ENCODE measurements around the gene CEACAM6.
A peak's percentile ranks its signal among the peaks of the same experiment; 100 is the strongest.
"Not testable (repeated sequence)": the region's sequence is repeated elsewhere in the genome, so short reads cannot be mapped to it uniquely, and the experiment has no call there.

The CEACAM6 gene

GRCh38 chr19:41746593-41747227 is 8.6 kb upstream of the CEACAM6 start:
- DNase-seq (ENCODE audit: low read depth in 2 of 2), result peak in 1 of 2 donors; percentile 16

GRCh38 chr19:41748012-41748411 is 7.3 kb upstream of the CEACAM6 start:
- no peak for DNase-seq (ENCODE audit: low read depth in 2 of 2)

DNA sequence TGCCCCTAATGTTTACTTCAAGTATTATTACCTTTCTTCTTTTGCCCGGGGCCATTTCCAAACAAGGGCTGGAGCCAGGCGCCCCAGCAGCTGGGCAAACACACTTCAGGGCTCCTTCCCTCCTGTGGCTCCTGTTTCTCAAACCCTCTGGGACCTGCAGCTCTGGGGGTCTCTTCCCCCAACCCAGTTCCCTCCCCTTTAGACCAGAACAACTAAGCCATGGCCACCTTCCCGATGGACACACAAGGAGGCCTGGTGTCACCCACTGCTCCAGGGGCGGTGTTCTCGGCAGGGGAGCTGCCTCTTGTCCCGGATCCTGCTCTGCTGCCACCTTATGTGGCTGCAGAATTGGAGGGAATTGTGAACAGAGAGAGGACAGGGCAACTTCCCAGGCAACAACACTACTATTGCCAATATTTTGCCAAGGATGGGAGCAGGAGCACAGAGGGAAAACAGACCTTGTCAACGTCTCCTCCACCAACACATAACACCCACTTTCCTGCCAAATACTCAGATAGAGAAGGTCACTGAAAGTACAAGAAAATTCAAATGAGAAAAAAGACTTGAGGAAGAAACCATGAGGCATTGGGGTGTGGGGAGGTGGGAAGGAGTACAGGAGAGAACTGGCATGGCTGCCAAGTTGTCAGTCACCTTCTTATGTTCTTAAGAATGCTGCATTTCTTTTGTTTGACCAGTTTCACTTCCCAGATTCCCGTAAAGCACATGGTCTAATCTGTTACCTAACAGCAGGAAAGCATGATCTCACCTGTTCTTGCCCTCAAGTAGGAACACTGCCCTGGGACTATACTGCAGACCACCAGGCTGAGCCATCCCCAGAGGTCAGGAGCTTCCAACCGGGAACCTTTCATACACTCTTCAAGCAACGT is 4.8 kb upstream of the CEACAM6 start:
- not testable (repeated sequence) for DNase-seq (ENCODE audit: low read depth in 2 of 2)

DNA sequence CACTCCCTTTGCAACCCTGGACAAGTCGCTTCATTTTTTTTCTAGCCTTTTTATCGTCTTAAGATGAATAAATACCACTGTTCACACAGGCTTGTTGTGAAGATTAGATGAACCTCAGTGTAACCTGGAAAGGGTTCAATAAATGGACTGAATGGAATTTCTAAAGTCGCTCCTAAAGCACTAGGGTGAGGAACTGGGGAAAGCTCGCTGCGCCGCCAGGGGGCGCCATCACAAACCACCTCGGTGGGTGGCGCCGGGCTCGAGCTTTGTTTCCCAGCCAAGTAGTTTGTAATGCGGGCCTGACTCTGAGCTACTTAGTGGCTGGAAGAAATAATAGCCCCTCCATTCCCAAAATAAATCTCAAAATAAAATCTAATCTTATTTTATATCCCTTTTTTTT is 2.2 kb upstream of the CEACAM6 start:
- peak; percentile 44 to 48 for DNase-seq (ENCODE audit: low read depth in 2 of 2)

DNA sequence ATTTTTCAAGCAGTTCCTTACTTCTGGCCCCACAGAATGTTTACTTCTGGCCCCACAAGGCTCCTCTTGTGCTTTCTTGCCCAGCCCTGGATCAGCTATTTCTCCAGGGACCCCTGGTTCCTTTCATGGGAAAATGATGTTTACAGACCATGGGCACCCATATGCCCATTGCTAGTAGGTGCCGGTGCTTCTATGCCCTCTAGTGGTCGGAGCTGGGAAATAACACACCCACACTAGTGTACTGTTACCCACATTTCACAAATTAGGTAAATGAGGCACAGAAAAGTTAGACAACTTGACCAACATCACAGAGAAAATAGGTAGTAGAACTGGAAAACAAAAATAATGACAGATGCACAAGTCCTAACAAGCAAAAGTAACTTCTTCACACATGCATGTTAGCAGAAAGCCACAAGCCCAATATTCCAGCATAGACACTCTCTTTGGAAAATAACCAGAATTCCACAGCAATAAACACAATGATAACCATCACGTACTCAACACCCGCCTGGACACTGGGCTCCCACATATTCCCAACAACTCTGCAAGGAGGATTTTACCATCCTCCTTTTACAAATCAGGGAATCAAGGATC is 1.3 kb upstream of the CEACAM6 start:
- peak; percentile 44 to 45 for DNase-seq (ENCODE audit: low read depth in 2 of 2)

DNA sequence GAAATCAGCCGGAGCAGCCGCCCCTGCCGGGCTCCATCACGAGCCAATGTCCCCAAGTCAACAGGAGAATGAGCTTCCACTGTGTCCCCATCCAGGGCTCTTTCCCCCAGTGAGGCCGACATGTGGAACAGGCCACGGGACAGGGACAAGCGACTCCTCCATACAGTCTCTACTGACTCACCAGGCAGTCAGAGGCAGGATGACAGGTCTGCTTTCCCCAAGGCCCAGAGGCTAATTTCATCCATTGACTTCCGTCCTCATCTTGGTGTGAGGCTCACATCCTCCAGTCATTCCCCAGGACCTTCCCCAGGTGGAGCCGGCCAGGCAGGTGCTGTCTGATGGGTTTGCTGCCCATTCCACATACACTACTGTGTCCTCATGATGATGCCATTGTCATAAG is 3.5 kb downstream of the CEACAM6 start:
- no peak for DNase-seq (ENCODE audit: low read depth in 2 of 2)

DNA sequence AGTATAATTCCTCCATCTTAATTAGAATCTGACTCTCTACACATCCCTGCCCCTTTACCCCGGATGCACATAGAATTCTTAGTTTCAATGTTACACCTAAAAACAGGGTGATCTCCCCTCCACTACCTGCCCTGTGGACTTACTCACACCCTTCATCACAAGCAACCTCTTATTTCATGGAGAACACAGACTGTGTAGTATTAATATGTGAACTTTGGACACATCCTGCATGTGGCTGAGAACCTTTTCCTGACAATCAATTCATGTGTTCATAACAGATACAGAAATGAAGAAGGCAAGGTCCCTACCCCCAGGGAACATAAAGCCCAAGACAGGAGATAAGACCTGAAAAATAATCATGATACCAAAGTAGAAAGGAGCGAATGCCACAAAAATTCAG is 11.8 kb downstream of the CEACAM6 start:
- DNase-seq (ENCODE audit: low read depth in 2 of 2), result no peak

DNA sequence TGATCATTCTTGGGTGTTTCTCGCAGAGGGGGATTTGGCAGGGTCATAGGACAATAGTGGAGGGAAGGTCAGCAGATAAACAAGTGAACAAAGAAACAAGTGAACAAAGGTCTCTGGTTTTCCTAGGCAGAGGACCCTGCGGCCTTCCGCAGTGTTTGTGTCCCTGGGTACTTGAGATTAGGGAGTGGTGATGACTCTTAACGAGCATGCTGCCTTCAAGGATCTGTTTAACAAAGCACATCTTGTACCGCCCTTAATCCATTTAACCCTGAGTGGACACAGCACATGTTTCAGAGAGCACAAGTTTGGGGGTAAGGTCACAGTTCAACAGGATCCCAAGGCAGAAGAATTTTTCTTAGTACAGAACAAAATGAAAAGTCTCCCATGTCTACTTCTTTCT is 12.8 kb downstream of the CEACAM6 start:
- DNase-seq (ENCODE audit: low read depth in 2 of 2), result not testable (repeated sequence)

DNA sequence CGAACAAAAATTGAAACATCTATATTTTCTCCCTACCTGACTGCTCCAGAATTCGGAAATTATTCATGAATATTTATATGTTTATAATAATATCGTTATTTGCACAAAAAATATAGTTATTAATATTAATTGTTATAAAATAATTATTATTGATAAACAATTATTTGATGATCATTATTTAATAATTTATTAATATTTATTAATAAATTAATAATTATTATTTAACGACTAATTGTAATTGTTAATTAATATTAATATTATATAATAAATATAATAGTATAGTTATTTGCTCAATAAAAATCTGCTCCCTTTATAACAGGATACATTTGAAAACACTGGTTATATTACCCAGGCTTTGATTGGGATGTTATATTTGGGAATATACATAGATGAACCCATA is 14.3 kb downstream of the CEACAM6 start:
- DNase-seq (ENCODE audit: low read depth in 2 of 2), result no peak

GRCh38 chr19:41771410-41771809 is 16.1 kb downstream of the CEACAM6 start:
- no peak for DNase-seq (ENCODE audit: low read depth in 2 of 2)

- peak; percentile 27 to 28 for DNase-seq (ENCODE audit: low read depth in 2 of 2)
These were observed 19.2 kb downstream of the CEACAM6 start for GRCh38 chr19:41774515-41774980.

GRCh38 chr19:41776700-41777099 is 21.4 kb downstream of the CEACAM6 start:
- DNase-seq (ENCODE audit: low read depth in 2 of 2), result no peak

GRCh38 chr19:41783612-41784011 is 28.3 kb downstream of the CEACAM6 start:
- DNase-seq (ENCODE audit: low read depth in 2 of 2), result no peak

GRCh38 chr19:41784312-41784711 is 29.0 kb downstream of the CEACAM6 start:
- DNase-seq (ENCODE audit: low read depth in 2 of 2), result no peak

DNA sequence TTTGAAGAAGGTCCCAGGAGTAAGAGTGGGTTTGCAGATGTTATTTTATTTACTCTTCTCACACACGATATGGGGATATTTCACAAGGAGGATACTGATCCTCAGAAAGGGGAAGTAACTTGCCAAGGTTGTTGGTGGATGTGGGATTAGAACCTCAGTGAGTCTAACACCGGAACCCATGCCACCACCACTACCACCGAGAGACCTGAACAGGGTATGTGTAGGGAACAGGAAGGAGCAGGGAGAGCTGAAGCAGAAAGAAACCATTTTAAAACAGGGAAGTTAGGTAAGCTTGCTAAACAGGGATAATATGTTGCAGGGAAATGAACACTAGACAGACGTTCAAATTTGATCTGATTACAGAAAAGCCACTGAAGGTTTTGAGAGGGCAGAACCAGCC is 29.4 kb downstream of the CEACAM6 start:
- no peak for DNase-seq (ENCODE audit: low read depth in 2 of 2)

GRCh38 chr19:41785653-41786052 is 30.3 kb downstream of the CEACAM6 start:
- DNase-seq (ENCODE audit: low read depth in 2 of 2), result peak; percentile 45 to 50

- no peak for DNase-seq (ENCODE audit: low read depth in 2 of 2)
These were observed 31.7 kb downstream of the CEACAM6 start for GRCh38 chr19:41787055-41787454.

DNA sequence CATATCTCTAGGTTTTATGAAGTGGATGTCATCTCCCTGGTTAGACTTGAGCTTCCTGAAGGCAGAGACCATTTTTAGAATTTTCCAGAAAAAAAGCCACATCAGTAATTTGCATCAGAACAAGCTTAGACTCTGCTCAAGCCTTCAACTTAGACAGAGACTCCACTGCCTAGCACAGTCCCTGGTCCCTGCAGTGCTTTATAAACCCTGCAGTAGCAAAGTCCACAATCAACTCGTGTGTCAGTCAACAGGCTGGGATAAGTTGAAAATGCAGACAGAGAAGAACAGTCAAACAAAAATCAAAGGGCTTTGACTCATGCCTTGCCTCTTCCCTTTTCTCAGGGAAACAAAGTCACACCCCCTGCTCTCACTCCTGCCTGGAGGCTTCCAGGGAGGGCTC is 33.2 kb downstream of the CEACAM6 start:
- not testable (repeated sequence) for DNase-seq (ENCODE audit: low read depth in 2 of 2)

- DNase-seq (ENCODE audit: low read depth in 2 of 2), result not testable (repeated sequence)
These were observed 33.7 kb downstream of the CEACAM6 start for GRCh38 chr19:41789053-41789452.

DNA sequence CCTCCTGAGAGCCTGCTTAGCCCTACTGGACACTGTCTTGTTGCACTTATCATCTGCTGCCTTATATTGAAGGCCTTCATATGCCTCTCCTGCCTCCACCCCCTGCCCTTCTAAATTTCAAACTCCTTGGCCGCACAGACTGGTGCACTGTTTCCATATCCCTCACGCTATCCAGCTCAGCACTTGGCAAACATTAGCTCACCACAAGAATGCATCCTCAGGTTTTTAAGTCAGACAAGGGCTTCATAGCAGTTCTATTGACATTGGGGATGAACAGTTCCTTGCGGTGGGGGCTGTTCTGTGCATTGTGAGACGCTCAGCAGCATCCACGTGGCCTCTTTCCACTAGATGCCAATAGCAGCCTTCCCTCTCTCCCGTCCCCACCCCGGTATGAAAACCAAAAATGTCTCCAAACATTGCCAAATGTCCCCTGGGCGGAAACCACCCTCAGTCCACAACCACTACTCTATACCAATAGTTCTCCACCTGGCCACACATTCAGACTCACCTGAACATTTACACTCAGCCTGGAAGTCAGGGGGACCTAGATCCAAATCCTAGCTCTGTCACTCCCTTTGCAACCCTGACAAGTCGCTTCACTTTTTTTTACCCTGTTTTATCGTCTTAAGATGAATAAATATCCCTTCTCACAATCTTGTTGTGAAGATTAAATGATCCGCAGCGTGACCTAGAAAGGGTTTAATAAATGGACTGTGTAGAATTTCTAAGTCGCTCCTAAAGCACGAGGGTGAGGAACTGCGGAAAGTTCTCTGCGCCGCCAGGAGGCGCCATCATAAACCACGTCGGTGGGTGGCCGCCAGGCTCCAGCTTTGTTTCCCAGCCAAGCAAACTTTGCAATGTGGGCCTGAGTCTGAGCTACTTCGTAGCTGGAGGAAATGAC is 37.4 kb downstream of the CEACAM6 start:
- DNase-seq (ENCODE audit: low read depth in 2 of 2), result peak; percentile 14 to 19

DNA sequence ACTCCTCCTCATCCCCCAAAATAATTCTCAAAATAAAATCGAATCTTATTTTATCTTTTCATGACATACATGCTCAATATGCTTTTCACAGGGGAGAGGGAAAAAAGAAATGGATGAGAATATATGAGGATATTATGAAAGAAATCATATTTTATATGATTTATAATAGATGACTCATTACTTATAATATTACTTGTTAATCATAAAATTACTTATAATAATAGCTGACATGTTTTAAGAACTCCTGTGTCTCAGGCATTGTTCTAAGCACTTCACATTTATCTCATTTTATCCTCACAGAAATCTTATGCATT is 38.0 kb downstream of the CEACAM6 start:
- no peak for DNase-seq (ENCODE audit: low read depth in 2 of 2)

DNA sequence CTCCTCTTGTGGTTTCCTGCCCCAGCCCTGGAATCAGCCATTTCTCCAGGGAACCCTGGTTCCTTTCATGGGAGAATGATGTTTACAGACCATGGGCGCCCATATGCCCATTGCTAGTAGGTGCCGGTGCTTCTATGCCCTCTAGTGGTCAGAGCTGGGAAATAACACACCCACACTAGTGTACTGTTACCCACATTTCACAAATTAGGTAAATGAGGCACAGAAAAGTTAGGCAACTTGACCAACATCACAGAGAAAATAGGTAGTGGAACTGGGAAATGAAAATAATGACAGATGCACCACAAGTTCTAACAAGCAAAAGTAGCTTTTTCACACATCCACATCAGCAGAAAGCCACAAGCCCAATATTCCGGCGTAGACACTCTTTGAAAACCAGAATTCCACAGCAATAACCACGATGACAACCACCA is 39.7 kb downstream of the CEACAM6 start:
- DNase-seq (ENCODE audit: low read depth in 2 of 2), result peak; percentile 14 to 21

All from stimulated activated CD8-positive, alpha-beta memory T cell treated with anti-CD3 and anti-CD28 coated beads, Interleukin-15, amount 100 ng/mL, for 48 hours (primary cell).